HFFc6 (cell line): Measurements from ENCODE around the gene SS18. TPM values are rescaled to one million over a fixed set of nuclear protein-coding genes. Genes with fewer than 3 reads are reported as not detected.

Source experiments
- DNase-seq: peaks from one replicate; pipeline ENCODE4 v3.0.0-alpha.2; 2018
- H3K27ac Mint-ChIP-seq: 2 replicates; pipeline ENCODE4 v1.8.0; 2020; ENCODE audit warnings: mild to moderate bottlenecking, mixed read lengths
- H3K27me3 Mint-ChIP-seq: 2 replicates; pipeline ENCODE4 v1.8.0; 2021; ENCODE audit warnings: mild to moderate bottlenecking, moderate library complexity, mixed read lengths; ENCODE audit not compliant: insufficient read depth
- H3K36me3 Mint-ChIP-seq: 2 replicates; pipeline ENCODE4 v1.8.0; 2021; ENCODE audit warnings: low read depth, mixed read lengths
- H3K4me1 Mint-ChIP-seq: 2 replicates; pipeline ENCODE4 v1.8.0; 2020; ENCODE audit warnings: low read depth, mixed read lengths
- H3K4me3 Mint-ChIP-seq: 2 replicates; pipeline ENCODE4 v1.8.0; 2020; ENCODE audit warnings: mild to moderate bottlenecking, moderate library complexity, mixed read lengths
- H3K9me3 Mint-ChIP-seq: 2 replicates; pipeline ENCODE4 v1.8.0; 2020; ENCODE audit warnings: mild to moderate bottlenecking, mixed read lengths
- total RNA-seq, 6 experiments: library from RNA; stranded (reverse); fragmentation: NEBNext Ultra II Directional; extraction: Animal tissue kit (Norgen Biotek cat#: 25700); gene quantifications; 2 replicates in 1 of 6; 3 replicates in 5 of 6; pipeline ENCODE4 v1.2.3, GENCODE V29; 2021
- TF ChIP-seq, protein P1 (sequence below): fragments of 200-600 bp; sonication (generic); IDR thresholded peaks from 2 replicates; pipeline ENCODE4 v1.5.0; 2021; ENCODE audit warnings: antibody characterized with exemption, mild to moderate bottlenecking

Gene SS18
- total RNA-seq, 6 experiments from 2014 or later = 59.6 to 70.1 (median 67.9) TPM

DNA sequence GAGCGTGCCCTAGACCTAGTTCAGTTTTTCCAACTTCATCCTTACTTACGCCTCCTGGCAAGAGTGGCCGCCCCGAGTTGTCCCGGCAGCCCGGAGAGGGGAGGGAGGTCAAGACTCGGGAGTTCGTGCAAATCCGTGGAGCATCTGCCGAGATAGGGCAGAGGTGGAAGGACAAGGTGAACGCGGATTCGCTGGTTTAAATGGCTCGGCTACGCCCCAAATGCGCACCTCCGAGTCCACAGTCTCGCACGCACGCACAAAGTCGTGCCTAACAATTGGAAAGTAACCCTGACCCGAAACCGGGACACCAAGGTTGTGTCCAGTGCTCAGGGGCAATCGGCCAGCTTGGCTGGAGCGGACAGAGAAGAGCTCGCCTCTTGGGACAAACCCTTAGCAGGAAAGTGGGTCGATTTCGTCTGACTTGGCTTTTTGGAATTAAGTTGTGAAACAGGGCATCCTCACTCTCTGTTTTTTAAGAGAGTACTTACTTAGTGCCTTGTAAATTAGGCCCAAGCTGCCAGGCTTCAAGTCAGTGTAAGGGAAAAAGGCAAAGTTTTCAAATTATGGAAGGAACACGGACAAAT lies 726 bp upstream of the SS18 start:
- TF ChIP-seq, protein P1, sequence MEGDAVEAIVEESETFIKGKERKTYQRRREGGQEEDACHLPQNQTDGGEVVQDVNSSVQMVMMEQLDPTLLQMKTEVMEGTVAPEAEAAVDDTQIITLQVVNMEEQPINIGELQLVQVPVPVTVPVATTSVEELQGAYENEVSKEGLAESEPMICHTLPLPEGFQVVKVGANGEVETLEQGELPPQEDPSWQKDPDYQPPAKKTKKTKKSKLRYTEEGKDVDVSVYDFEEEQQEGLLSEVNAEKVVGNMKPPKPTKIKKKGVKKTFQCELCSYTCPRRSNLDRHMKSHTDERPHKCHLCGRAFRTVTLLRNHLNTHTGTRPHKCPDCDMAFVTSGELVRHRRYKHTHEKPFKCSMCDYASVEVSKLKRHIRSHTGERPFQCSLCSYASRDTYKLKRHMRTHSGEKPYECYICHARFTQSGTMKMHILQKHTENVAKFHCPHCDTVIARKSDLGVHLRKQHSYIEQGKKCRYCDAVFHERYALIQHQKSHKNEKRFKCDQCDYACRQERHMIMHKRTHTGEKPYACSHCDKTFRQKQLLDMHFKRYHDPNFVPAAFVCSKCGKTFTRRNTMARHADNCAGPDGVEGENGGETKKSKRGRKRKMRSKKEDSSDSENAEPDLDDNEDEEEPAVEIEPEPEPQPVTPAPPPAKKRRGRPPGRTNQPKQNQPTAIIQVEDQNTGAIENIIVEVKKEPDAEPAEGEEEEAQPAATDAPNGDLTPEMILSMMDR = no peak
- DNase-seq = no peak
- Mint-ChIP-seq H3K9me3 (no peaks in the 10 kb centered on the region), H3K4me3 (peak overlapping the region; percentile 92), H3K27me3 (no peaks in the 10 kb centered on the region; the same call in 1 of the 2 replicates), H3K36me3 (peaks cover 14% of the 10 kb centered on the region), H3K4me1 (peaks cover 33% of the 10 kb centered on the region), H3K27ac (peak overlapping the region; percentile 96)

DNA sequence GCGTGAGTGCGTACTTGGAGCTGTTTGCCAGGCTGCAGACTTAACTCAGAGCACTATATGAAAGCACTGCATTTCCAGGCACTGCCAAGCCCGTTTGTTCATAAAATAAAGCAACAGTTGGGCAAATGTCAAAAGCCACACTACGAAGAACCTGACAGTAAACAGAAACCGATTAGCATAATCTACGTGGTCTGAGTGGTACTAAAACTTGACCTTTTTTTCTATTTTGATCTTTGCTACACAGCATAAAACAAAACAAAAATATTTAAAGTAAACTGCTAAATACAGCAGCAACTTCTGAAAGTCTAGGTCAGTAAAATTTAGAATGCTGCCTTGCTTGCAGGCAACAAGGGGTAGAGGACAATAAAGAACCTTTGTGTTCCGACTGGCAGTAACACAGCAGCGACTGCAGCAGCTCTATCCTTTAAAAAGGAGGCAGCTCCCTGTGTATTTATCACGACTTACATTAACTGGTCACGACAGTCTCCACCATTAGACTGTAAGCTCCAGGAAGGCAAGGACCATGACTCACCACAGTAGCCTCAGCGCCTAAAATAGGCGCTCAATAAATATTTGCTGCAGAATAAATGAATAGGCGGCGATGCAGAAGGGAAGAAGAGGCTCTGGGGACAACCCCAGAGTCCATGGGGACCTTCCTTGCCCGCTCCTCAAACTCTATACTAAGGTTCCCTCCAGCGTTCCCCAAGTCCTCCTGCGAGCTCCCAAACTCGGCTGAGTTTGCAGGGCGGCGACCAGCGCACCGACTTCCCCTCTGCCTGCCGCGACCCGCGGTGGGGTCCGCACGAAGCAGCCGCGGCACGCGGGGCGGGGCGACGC lies 902 bp downstream of the SS18 start:
- no peaks in the 10 kb centered on the region; the same call in 1 of the 2 replicates for H3K27me3 Mint-ChIP-seq
- DNase-seq = peak; percentile 31
- no peaks in the 10 kb centered on the region for H3K9me3 Mint-ChIP-seq
- H3K4me1 Mint-ChIP-seq = peaks cover 33% of the 10 kb centered on the region
- peaks cover 26% of the 10 kb centered on the region for H3K36me3 Mint-ChIP-seq
- TF ChIP-seq, protein P1 = no peak
- peak overlapping the region; percentile 92 for H3K4me3 Mint-ChIP-seq
- H3K27ac Mint-ChIP-seq = peak overlapping the region; percentile 96

DNA sequence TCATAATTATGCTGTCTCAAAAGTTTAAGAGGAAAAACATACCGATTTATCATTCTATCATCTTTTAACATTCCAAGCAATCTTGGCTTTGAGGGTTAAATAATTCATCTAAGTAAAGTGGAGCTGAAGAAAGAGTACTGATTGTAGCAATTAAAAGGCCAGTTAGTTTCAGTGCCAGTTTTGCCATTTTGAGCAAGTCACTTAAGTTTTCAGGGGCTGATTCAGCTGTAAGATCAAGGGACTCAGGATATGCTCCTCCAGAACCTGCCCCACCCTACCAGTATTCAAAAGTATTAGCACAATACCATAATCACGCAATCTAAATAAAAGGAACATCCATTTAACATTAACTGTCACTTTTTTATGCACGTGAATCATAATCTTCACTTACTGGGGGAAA lies 1.9 kb downstream of the SS18 start:
- TF ChIP-seq, protein P1 = no peak
- H3K27ac Mint-ChIP-seq = peak overlapping the region; percentile 96
- H3K36me3 Mint-ChIP-seq = peaks cover 36% of the 10 kb centered on the region
- H3K27me3 Mint-ChIP-seq = no peaks in the 10 kb centered on the region; the same call in 1 of the 2 replicates
- peak overlapping the region; percentile 92 for H3K4me3 Mint-ChIP-seq
- H3K9me3 Mint-ChIP-seq = no peaks in the 10 kb centered on the region
- DNase-seq = no peak
- H3K4me1 Mint-ChIP-seq = peaks cover 39% of the 10 kb centered on the region

DNA sequence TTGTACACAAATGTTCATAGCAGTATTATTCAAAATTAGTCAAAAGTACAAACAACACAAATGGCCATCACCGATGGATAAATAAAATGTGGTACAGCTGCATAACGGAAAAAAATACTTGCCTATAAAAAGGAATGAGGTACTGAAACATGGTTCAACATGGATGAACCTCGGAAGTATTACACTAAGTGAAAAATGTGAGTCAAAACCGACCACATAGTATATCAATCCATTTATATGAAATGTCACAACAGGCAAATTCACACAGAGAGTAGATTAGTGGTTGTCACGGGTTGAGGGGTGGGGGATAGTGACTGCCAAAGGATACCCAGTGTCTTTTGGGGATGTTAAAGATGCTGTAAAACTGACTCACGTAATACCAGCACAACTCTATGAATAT lies 3.5 kb downstream of the SS18 start:
- peaks cover 51% of the 10 kb centered on the region for H3K36me3 Mint-ChIP-seq
- no peaks in the 10 kb centered on the region; the same call in 1 of the 2 replicates for H3K27me3 Mint-ChIP-seq
- TF ChIP-seq, protein P1 = no peak
- no peak overlapping the region for H3K4me3 Mint-ChIP-seq
- H3K27ac Mint-ChIP-seq = no peak overlapping the region
- no peak for DNase-seq
- H3K4me1 Mint-ChIP-seq = peaks cover 54% of the 10 kb centered on the region
- H3K9me3 Mint-ChIP-seq = no peaks in the 10 kb centered on the region

DNA sequence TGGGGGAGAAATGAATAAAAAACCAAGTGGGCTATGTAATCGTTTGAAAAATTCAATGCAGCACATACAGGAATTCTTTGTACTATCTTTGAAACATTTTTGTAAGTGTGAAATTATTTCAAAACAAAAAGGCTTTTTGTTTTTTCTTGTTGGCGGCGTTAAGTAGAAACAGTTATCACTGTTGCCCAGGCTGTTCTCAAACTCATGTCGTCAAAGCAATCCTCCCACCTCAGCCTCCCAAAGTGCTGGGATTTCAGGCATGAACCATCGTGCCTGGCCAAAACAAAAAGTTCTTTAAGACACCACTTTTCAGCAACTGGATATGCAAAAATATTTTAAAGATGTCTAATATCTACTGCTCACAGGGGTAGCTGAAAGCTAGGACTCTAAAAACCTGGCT lies 5.4 kb downstream of the SS18 start:
- no peaks in the 10 kb centered on the region; the same call in 1 of the 2 replicates for H3K27me3 Mint-ChIP-seq
- H3K9me3 Mint-ChIP-seq = no peaks in the 10 kb centered on the region
- TF ChIP-seq, protein P1 = no peak
- H3K4me1 Mint-ChIP-seq = peaks cover 47% of the 10 kb centered on the region
- H3K27ac Mint-ChIP-seq = no peak overlapping the region
- peaks cover 62% of the 10 kb centered on the region for H3K36me3 Mint-ChIP-seq
- no peak overlapping the region for H3K4me3 Mint-ChIP-seq
- no peak for DNase-seq
